H9 (cell line): ENCODE measurements around the gene TIAM2. TPM values are rescaled to one million over a fixed set of nuclear protein-coding genes. Genes with fewer than 3 reads are reported as not detected.
A peak's percentile ranks its signal among the peaks of the same experiment; 100 is the strongest.
"Not testable (repeated sequence)": the region's sequence is repeated elsewhere in the genome, so short reads cannot be mapped to it uniquely, and the experiment has no call there.

Experiments
- DNase-seq: peaks from one replicate; pipeline ENCODE4 v3.0.0-alpha.2; 2017
- H2AFZ ChIP-seq: one replicate; pipeline ENCODE4 v1.6.1; 2013; ENCODE audit warnings: mild to moderate bottlenecking, low read length, control low read depth, moderate library complexity
- H2AK5ac ChIP-seq: 2 replicates; pipeline ENCODE4 v1.6.1; 2013; ENCODE audit warnings: low read length, control low read depth, mixed read lengths; ENCODE audit not compliant: insufficient read length
- H2BK120ac ChIP-seq: one replicate; pipeline ENCODE4 v1.6.1; 2013; ENCODE audit warnings: low read depth, mild to moderate bottlenecking, low read length, control low read depth, inconsistent platforms; ENCODE audit not compliant: poor library complexity, severe bottlenecking
- H2BK12ac ChIP-seq: 2 replicates; pipeline ENCODE4 v1.6.1; 2013; ENCODE audit warnings: low read length, control low read depth, mixed read lengths, low read depth; ENCODE audit not compliant: insufficient read length
- H2BK15ac ChIP-seq: 2 replicates; pipeline ENCODE4 v1.6.1; 2013; ENCODE audit warnings: low read depth, low read length, control low read depth
- H2BK20ac ChIP-seq: one replicate; pipeline ENCODE4 v1.6.1; 2013; ENCODE audit warnings: low read depth, mild to moderate bottlenecking, low read length, control low read depth, inconsistent platforms; ENCODE audit not compliant: poor library complexity, severe bottlenecking
- H2BK5ac ChIP-seq: 2 replicates; pipeline ENCODE4 v1.6.1; 2013; ENCODE audit warnings: low read length, control low read depth, mixed read lengths; ENCODE audit not compliant: insufficient read length
- H3K14ac ChIP-seq: 2 replicates; pipeline ENCODE4 v1.6.1; 2013; ENCODE audit warnings: low read length, control low read depth; ENCODE audit not compliant: insufficient read depth
- H3K18ac ChIP-seq: 2 replicates; pipeline ENCODE4 v1.6.1; 2013; ENCODE audit warnings: low read depth, mild to moderate bottlenecking, mixed read lengths, low read length, control low read depth; ENCODE audit not compliant: insufficient read length
- H3K23ac ChIP-seq: 2 replicates; pipeline ENCODE4 v1.6.1; 2013; ENCODE audit warnings: low read length, control low read depth, mixed read lengths, low read depth; ENCODE audit not compliant: insufficient read length
- H3K23me2 ChIP-seq: 2 replicates; pipeline ENCODE4 v1.6.1; 2013; ENCODE audit warnings: low read depth, mild to moderate bottlenecking, mixed read lengths, low read length, control low read depth; ENCODE audit not compliant: insufficient read length, poor library complexity, severe bottlenecking
- H3K27ac ChIP-seq: 2 replicates; pipeline ENCODE4 v1.5.1; 2013; ENCODE audit warnings: low read length, control low read depth, mixed read lengths, low read depth; ENCODE audit not compliant: insufficient read length
- H3K27me3 ChIP-seq: 2 replicates; pipeline ENCODE4 v1.6.1; 2013; ENCODE audit warnings: low read length, control low read depth, inconsistent platforms; ENCODE audit not compliant: insufficient read depth
- H3K4ac ChIP-seq: 2 replicates; pipeline ENCODE4 v1.6.1; 2013; ENCODE audit warnings: low read depth, mild to moderate bottlenecking, control low read depth, inconsistent platforms, low read length, moderate library complexity
- H3K4me1 ChIP-seq: 2 replicates; pipeline ENCODE4 v1.6.1; 2013; ENCODE audit warnings: low read length, control low read depth, inconsistent platforms; ENCODE audit not compliant: insufficient read depth
- H3K4me2 ChIP-seq: 2 replicates; pipeline ENCODE4 v1.6.1; 2013; ENCODE audit warnings: low read length, control low read depth, mixed read lengths; ENCODE audit not compliant: insufficient read length, insufficient read depth
- H3K56ac ChIP-seq: 2 replicates; pipeline ENCODE4 v1.6.1; 2013; ENCODE audit warnings: low read depth, mild to moderate bottlenecking, mixed read lengths, low read length, control low read depth; ENCODE audit not compliant: insufficient read length
- H3K79me1 ChIP-seq: 2 replicates; pipeline ENCODE4 v1.6.1; 2013; ENCODE audit warnings: low read depth, mild to moderate bottlenecking, moderate library complexity, low read length, control low read depth, inconsistent platforms; ENCODE audit not compliant: insufficient read depth, poor library complexity, severe bottlenecking
- H3K79me2 ChIP-seq: 2 replicates; pipeline ENCODE4 v1.6.1; 2013; ENCODE audit warnings: low read length, control low read depth, inconsistent platforms; ENCODE audit not compliant: insufficient read depth
- H3K9ac ChIP-seq: 2 replicates; pipeline ENCODE4 v1.6.1; 2013; ENCODE audit warnings: low read length, control low read depth, mixed read lengths; ENCODE audit not compliant: insufficient read length; ENCODE audit errors: extremely low read depth
- H3K9me3 ChIP-seq: one replicate; pipeline ENCODE4 v1.6.1; 2013; ENCODE audit warnings: low read depth, low read length, inconsistent platforms; ENCODE audit not compliant: control insufficient read depth
- H3T11ph ChIP-seq: one replicate; pipeline ENCODE4 v1.6.1; 2013; ENCODE audit warnings: mild to moderate bottlenecking, low read length, control low read depth, inconsistent platforms
- H4K20me1 ChIP-seq: one replicate; pipeline ENCODE4 v1.6.1; 2013; ENCODE audit not compliant: control insufficient read depth, insufficient read length, insufficient read depth
- H4K5ac ChIP-seq: 2 replicates; pipeline ENCODE4 v1.6.1; 2013; ENCODE audit warnings: low read depth, mild to moderate bottlenecking, mixed read lengths, low read length, control low read depth; ENCODE audit not compliant: insufficient read length
- H4K8ac ChIP-seq: replicated peaks from 2 replicates; pipeline ENCODE4 v1.6.1; 2013; ENCODE audit warnings: low read length, control low read depth, mixed read lengths, low read depth; ENCODE audit not compliant: insufficient read length
- H4K91ac ChIP-seq: 2 replicates; pipeline ENCODE4 v1.6.1; 2013; ENCODE audit warnings: low read depth, mild to moderate bottlenecking, moderate library complexity, mixed read lengths, low read length, control low read depth; ENCODE audit not compliant: insufficient read length
- H3K27ac Mint-ChIP-seq, 3 experiments: 2 replicates in 2 of 3; 3 replicates in 1 of 3; pipeline ENCODE4 v1.8.0; 2020 to 2021; ENCODE audit warnings: mixed read lengths in 3 of 3, mild to moderate bottlenecking in 1 of 3, moderate library complexity in 1 of 3
- H3K27me3 Mint-ChIP-seq: 2 replicates; pipeline ENCODE4 v1.8.0; 2021; ENCODE audit warnings: low read depth, mild to moderate bottlenecking, moderate library complexity, mixed read lengths
- H3K36me3 Mint-ChIP-seq, 3 experiments: 2 replicates in 2 of 3; 3 replicates in 1 of 3; pipeline ENCODE4 v1.8.0; 2020 to 2021; ENCODE audit warnings: low read depth in 3 of 3, mixed read lengths in 3 of 3; ENCODE audit not compliant: insufficient read depth in 1 of 3
- H3K4me1 Mint-ChIP-seq, 2 experiments: 2 replicates each; pipeline ENCODE4 v1.8.0; 2020; ENCODE audit warnings: mixed read lengths in 2 of 2
- H3K4me3 Mint-ChIP-seq, 2 experiments: 2 replicates in 1 of 2; 3 replicates in 1 of 2; pipeline ENCODE4 v1.8.0; 2020 to 2021; ENCODE audit warnings: mild to moderate bottlenecking in 2 of 2, mixed read lengths in 2 of 2, moderate library complexity in 1 of 2
- H3K9me3 Mint-ChIP-seq, 2 experiments: 2 replicates in 1 of 2; 3 replicates in 1 of 2; pipeline ENCODE4 v1.8.0; 2020; ENCODE audit warnings: mild to moderate bottlenecking in 2 of 2, mixed read lengths in 2 of 2, moderate library complexity in 1 of 2
- CTCF ChIP-seq: fragments of 200-600 bp; sonication (generic); conservative IDR thresholded peaks from 3 replicates; pipeline ENCODE4 v1.8.0; 2021; ENCODE audit warnings: antibody characterized with exemption, mild to moderate bottlenecking
- WGBS: extraction: QIAGEN DNeasy Blood & Tissue Kit; methylation state at CpG from one replicate; pipeline ENCODE4 v1.1.7; 2013; ENCODE audit warnings: missing lambda C conversion rate, low lambda C conversion rate, mixed read lengths; ENCODE audit not compliant: insufficient read length; ENCODE audit errors: extremely low coverage; 5-methylcytosine and 5-hydroxymethylcytosine counted together
- total RNA-seq: library from RNA; stranded (reverse); gene quantifications from 2 replicates; pipeline ENCODE4 v1.2.1, GENCODE V29; 2021

TIAM2 gene
- total RNA-seq, 1 experiment from 2014 or later = 6.3 TPM

GRCh38 chr6:155228546-155229166 lies 233.5 kb downstream of the TIAM2 start:
- no peak overlapping the region for H2BK120ac ChIP-seq
- H3K9me3 Mint-ChIP-seq = peaks cover 5 to 9% of the 10 kb centered on the region in 2 experiments
- no peak overlapping the region for H3K18ac ChIP-seq
- H3K79me1 ChIP-seq = no peaks in the 10 kb centered on the region
- H3K4me2 ChIP-seq = no peak overlapping the region
- TF ChIP-seq CTCF = no peak
- H3K27me3 Mint-ChIP-seq = no peaks in the 10 kb centered on the region
- no peak overlapping the region for H3K56ac ChIP-seq
- no peak overlapping the region for H2BK12ac ChIP-seq
- no CpG with 5 or more reads among the region's 13 CpGs for WGBS
- no peaks in the 10 kb centered on the region for H3K27me3 ChIP-seq
- no peak overlapping the region for H2BK15ac ChIP-seq
- H2AFZ ChIP-seq = no peak overlapping the region
- H3K9ac ChIP-seq = no peak overlapping the region
- H3K4me1 Mint-ChIP-seq = peaks cover 22 to 23% of the 10 kb centered on the region in 2 experiments
- H4K5ac ChIP-seq = no peak overlapping the region
- no peaks in the 10 kb centered on the region for H4K20me1 ChIP-seq
- no peak overlapping the region for H3K23ac ChIP-seq
- H4K91ac ChIP-seq = no peak overlapping the region
- no peak overlapping the region for H2BK5ac ChIP-seq
- peaks cover 16 to 23% (median 20%) of the 10 kb centered on the region in 3 experiments for H3K36me3 Mint-ChIP-seq
- H3K79me2 ChIP-seq = no peaks in the 10 kb centered on the region
- no peaks in the 10 kb centered on the region for H3K23me2 ChIP-seq
- no peak overlapping the region for H3K4ac ChIP-seq
- H3K9me3 ChIP-seq = no peaks in the 10 kb centered on the region
- no peak overlapping the region for H3K27ac ChIP-seq
- no peak overlapping the region for H3T11ph ChIP-seq
- H3K4me1 ChIP-seq = peaks cover 9% of the 10 kb centered on the region
- H3K27ac Mint-ChIP-seq = 0 out of 7 replicates have a peak overlapping the region, but pooled peaks of 1 of the 3 experiments have one; percentile 40
- DNase-seq = no peak
- H2BK20ac ChIP-seq = no peak overlapping the region
- H2AK5ac ChIP-seq = no peak overlapping the region
- no peak overlapping the region for H3K14ac ChIP-seq
- H3K4me3 Mint-ChIP-seq = no peak overlapping the region
- no peak overlapping the region for H4K8ac ChIP-seq

DNA sequence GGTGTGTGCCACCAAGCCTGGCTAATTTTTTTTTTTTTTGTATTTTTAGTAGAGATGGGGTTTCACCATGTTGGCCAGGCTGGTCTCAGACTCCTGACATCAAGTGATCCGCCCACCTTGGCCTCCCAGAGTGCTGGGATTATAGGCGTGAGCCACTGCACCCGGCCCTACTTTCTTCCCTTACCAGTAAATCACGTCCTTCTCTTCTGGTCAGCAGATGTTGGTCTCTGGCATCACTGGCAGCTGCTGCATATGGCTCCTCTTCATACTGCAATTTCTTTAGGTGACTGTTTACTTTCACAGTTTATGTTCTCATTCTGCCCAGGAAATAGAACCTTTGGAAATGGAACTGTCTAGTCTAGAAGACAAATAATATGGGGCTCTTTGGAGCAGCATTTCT lies 235.9 kb downstream of the TIAM2 start:
- H3K27me3 ChIP-seq, H3K9me3 Mint-ChIP-seq, H3K27ac Mint-ChIP-seq, H2AFZ ChIP-seq, H4K20me1 ChIP-seq, H3K23me2 ChIP-seq, H3K9ac ChIP-seq, H4K8ac ChIP-seq, H4K5ac ChIP-seq, H2BK20ac ChIP-seq, H3K18ac ChIP-seq, H3K23ac ChIP-seq, H2BK15ac ChIP-seq, H3K4me1 ChIP-seq, DNase-seq, H3K4me3 Mint-ChIP-seq, H2BK120ac ChIP-seq, H3K4me2 ChIP-seq, H3K79me1 ChIP-seq, H4K91ac ChIP-seq, H3K14ac ChIP-seq, H3T11ph ChIP-seq, H3K27me3 Mint-ChIP-seq, H3K4ac ChIP-seq, H3K79me2 ChIP-seq, H3K27ac ChIP-seq, H2BK12ac ChIP-seq, H2AK5ac ChIP-seq, H2BK5ac ChIP-seq, H3K9me3 ChIP-seq, H3K56ac ChIP-seq: not testable (repeated sequence)
- peaks cover 17 to 25% (median 21%) of the 10 kb centered on the region in 3 experiments for H3K36me3 Mint-ChIP-seq
- H3K4me1 Mint-ChIP-seq = peaks cover 22 to 31% of the 10 kb centered on the region in 2 experiments
- no CpG with 5 or more reads among the region's 4 CpGs for WGBS
